NCI-H2171 (cell line): Measurements from ENCODE around the gene ASXL2.
"Not testable (repeated sequence)": the region's sequence is repeated elsewhere in the genome, so short reads cannot be mapped to it uniquely, and the experiment has no call there.

Source experiments
- DNase-seq: peaks from one replicate; lab custom pipeline; 2025; lab: John Stamatoyannopoulos, UW

Gene ASXL2

GRCh38 chr2:25832897-25833296 lies 45.4 kb downstream of the ASXL2 start:
- DNase-seq, result no peak

- no peak for DNase-seq
These were observed 46.4 kb downstream of the ASXL2 start for GRCh38 chr2:25831746-25832449.

GRCh38 chr2:25829828-25830227 lies 48.5 kb downstream of the ASXL2 start:
- DNase-seq, result no peak

GRCh38 chr2:25829377-25829704 lies 48.9 kb downstream of the ASXL2 start:
- DNase-seq, result no peak

- DNase-seq, result not testable (repeated sequence)
These were observed 49.5 kb downstream of the ASXL2 start for GRCh38 chr2:25828532-25829376.

- no peak for DNase-seq
These were observed 53.0 kb downstream of the ASXL2 start for GRCh38 chr2:25825238-25825637.

GRCh38 chr2:25824718-25825117 lies 53.6 kb downstream of the ASXL2 start:
- DNase-seq, result no peak

- no peak for DNase-seq
These were observed 54.1 kb downstream of the ASXL2 start for GRCh38 chr2:25824216-25824615.

GRCh38 chr2:25822190-25823117 lies 55.8 kb downstream of the ASXL2 start:
- no peak for DNase-seq

GRCh38 chr2:25821225-25822056 lies 56.8 kb downstream of the ASXL2 start:
- DNase-seq, result no peak

GRCh38 chr2:25819597-25820039 lies 58.7 kb downstream of the ASXL2 start:
- DNase-seq, result no peak

GRCh38 chr2:25817630-25818029 lies 60.7 kb downstream of the ASXL2 start:
- no peak for DNase-seq

GRCh38 chr2:25817006-25817405 lies 61.3 kb downstream of the ASXL2 start:
- DNase-seq, result no peak

- no peak for DNase-seq
These were observed 62.0 kb downstream of the ASXL2 start for GRCh38 chr2:25816249-25816648.

GRCh38 chr2:25814681-25815080 lies 63.6 kb downstream of the ASXL2 start:
- no peak for DNase-seq

GRCh38 chr2:25810428-25810827 lies 67.9 kb downstream of the ASXL2 start:
- DNase-seq, result no peak

- DNase-seq, result no peak
These were observed 68.6 kb downstream of the ASXL2 start for GRCh38 chr2:25809646-25810045.

- no peak for DNase-seq
These were observed 70.3 kb downstream of the ASXL2 start for GRCh38 chr2:25808006-25808383.

- no peak for DNase-seq
These were observed 71.3 kb downstream of the ASXL2 start for GRCh38 chr2:25806941-25807340.

GRCh38 chr2:25805987-25806386 lies 72.3 kb downstream of the ASXL2 start:
- no peak for DNase-seq

GRCh38 chr2:25804338-25804737 lies 73.9 kb downstream of the ASXL2 start:
- no peak for DNase-seq

- no peak for DNase-seq
These were observed 79.0 kb downstream of the ASXL2 start for GRCh38 chr2:25799301-25799700.
